Subcutaneous adipose tissue (tissue), 4 donors: Measurements from ENCODE around the gene RPL36A. TPM values are rescaled to one million over a fixed set of nuclear protein-coding genes. Genes with fewer than 3 reads are reported as not detected.

Experiments
- CTCF ChIP-seq: fragments of 450-650 bp; IDR thresholded peaks from one replicate; pipeline ENCODE4 v1.5.1; 2016; ENCODE audit warnings: low read depth, mild to moderate bottlenecking, control low read depth, antibody characterized with exemption, moderate library complexity
- total RNA-seq, 4 donors: library from RNA; depleted of rRNA; stranded (reverse); fragments of >200 nt; gene quantifications; one replicate each; pipeline ENCODE4 v1.1.0, GENCODE V29; 2016

The RPL36A gene
- total RNA-seq, 4 donors from 2014 or later, result 559 to 2,041 (median 1,502) TPM

GRCh38 chrX:101407748-101408531, 17.1 kb downstream of the RPL36A start, which contains the start of the genes GLA and HNRNPH2:
Gene GLA, minus strand, starts transcription at chrX:101407925. Its CDS starts 22 bp downstream, at chrX:101407903.
Gene HNRNPH2, plus strand, starts transcription at chrX:101408222. Its CDS starts 3,767 bp downstream, at chrX:101411989.
- no peak for TF ChIP-seq CTCF

GRCh38 chrX:101408532-101408841, 17.7 kb downstream of the RPL36A start:
- no peak for TF ChIP-seq CTCF

GRCh38 chrX:101409043-101409442, 18.2 kb downstream of the RPL36A start:
- no peak for TF ChIP-seq CTCF

- TF ChIP-seq CTCF, result no peak
Observed at GRCh38 chrX:101410461-101410860, 19.6 kb downstream of the RPL36A start.

GRCh38 chrX:101411984-101412383, 21.2 kb downstream of the RPL36A start:
- no peak for TF ChIP-seq CTCF

- TF ChIP-seq CTCF, result no peak
Observed at GRCh38 chrX:101415180-101416145, 24.7 kb downstream of the RPL36A start.

- no peak for TF ChIP-seq CTCF
Observed at GRCh38 chrX:101416691-101417090, 25.9 kb downstream of the RPL36A start.
